HepG2 (cell line): Measurements from ENCODE around the gene DYNC1LI2.

Experiments
- FOXA3 ChIP-seq: IDR thresholded peaks from 2 replicates; pipeline ENCODE4 v1.6.1; 2016; ENCODE audit warnings: missing genetic modification reagents, missing compliant biosample characterization
- KDM1A ChIP-seq: IDR thresholded peaks from 2 replicates; pipeline ENCODE4 v1.6.1; 2016; ENCODE audit warnings: missing compliant biosample characterization
- KLF6 ChIP-seq: IDR thresholded peaks from 2 replicates; pipeline ENCODE4 v1.8.0; 2016; ENCODE audit warnings: missing biosample characterization, missing genetic modification reagents
- POLR2AphosphoS5 ChIP-seq: IDR thresholded peaks from 2 replicates; pipeline ENCODE4 v1.6.1; 2012; ENCODE audit warnings: low read depth, low read length
- RAD21 ChIP-seq: fragments of 450-650 bp; formaldehyde crosslinking; IDR thresholded peaks from 2 replicates; pipeline ENCODE4 v1.5.0; 2020; ENCODE audit warnings: mild to moderate bottlenecking
- STAT6 ChIP-seq: sonication (generic); formaldehyde crosslinking; IDR thresholded peaks from 2 replicates; pipeline ENCODE4 v1.4.0; 2020; ENCODE audit warnings: missing genetic modification reagents, mild to moderate bottlenecking, borderline replicate concordance
- ZNF124 ChIP-seq: sonication (generic); formaldehyde crosslinking; IDR thresholded peaks from 2 replicates; pipeline ENCODE4 v1.4.0; 2020; ENCODE audit warnings: missing genetic modification reagents
- TF ChIP-seq, protein P1 (sequence below): IDR thresholded peaks from 2 replicates; pipeline ENCODE4 v1.6.1; 2016
- TF ChIP-seq, protein P2 (sequence below): sonication (generic); formaldehyde crosslinking; IDR thresholded peaks from 2 replicates; pipeline ENCODE4 v1.5.0; 2020; ENCODE audit warnings: mild to moderate bottlenecking, missing genetic modification reagents, moderate library complexity

- TF ChIP-seq RAD21 (CRISPR knock-in tag) (peak; percentile 47), KLF6 (no peak), STAT6 (CRISPR knock-in tag) (no peak), POLR2AphosphoS5 (no peak), ZNF124 (CRISPR knock-in tag) (no peak), KDM1A (no peak), FOXA3 (CRISPR knock-in tag) (no peak)
- TF ChIP-seq, protein P1, sequence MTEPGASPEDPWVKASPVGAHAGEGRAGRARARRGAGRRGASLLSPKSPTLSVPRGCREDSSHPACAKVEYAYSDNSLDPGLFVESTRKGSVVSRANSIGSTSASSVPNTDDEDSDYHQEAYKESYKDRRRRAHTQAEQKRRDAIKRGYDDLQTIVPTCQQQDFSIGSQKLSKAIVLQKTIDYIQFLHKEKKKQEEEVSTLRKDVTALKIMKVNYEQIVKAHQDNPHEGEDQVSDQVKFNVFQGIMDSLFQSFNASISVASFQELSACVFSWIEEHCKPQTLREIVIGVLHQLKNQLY (CRISPR knock-in tag): no peak
- TF ChIP-seq, protein P2, sequence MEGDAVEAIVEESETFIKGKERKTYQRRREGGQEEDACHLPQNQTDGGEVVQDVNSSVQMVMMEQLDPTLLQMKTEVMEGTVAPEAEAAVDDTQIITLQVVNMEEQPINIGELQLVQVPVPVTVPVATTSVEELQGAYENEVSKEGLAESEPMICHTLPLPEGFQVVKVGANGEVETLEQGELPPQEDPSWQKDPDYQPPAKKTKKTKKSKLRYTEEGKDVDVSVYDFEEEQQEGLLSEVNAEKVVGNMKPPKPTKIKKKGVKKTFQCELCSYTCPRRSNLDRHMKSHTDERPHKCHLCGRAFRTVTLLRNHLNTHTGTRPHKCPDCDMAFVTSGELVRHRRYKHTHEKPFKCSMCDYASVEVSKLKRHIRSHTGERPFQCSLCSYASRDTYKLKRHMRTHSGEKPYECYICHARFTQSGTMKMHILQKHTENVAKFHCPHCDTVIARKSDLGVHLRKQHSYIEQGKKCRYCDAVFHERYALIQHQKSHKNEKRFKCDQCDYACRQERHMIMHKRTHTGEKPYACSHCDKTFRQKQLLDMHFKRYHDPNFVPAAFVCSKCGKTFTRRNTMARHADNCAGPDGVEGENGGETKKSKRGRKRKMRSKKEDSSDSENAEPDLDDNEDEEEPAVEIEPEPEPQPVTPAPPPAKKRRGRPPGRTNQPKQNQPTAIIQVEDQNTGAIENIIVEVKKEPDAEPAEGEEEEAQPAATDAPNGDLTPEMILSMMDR: peak; percentile 86
These were observed 34.2 kb downstream of the DYNC1LI2 start for GRCh38 chr16:66717112-66717675.
